Measurements from ENCODE around the gene POLE. TPM values are rescaled to one million over a fixed set of nuclear protein-coding genes. Genes with fewer than 3 reads are reported as not detected.

The POLE gene
- total and polyA plus RNA-seq, 2 experiments from 2014 or later, result 26.6 to 34.2 TPM

DNA sequence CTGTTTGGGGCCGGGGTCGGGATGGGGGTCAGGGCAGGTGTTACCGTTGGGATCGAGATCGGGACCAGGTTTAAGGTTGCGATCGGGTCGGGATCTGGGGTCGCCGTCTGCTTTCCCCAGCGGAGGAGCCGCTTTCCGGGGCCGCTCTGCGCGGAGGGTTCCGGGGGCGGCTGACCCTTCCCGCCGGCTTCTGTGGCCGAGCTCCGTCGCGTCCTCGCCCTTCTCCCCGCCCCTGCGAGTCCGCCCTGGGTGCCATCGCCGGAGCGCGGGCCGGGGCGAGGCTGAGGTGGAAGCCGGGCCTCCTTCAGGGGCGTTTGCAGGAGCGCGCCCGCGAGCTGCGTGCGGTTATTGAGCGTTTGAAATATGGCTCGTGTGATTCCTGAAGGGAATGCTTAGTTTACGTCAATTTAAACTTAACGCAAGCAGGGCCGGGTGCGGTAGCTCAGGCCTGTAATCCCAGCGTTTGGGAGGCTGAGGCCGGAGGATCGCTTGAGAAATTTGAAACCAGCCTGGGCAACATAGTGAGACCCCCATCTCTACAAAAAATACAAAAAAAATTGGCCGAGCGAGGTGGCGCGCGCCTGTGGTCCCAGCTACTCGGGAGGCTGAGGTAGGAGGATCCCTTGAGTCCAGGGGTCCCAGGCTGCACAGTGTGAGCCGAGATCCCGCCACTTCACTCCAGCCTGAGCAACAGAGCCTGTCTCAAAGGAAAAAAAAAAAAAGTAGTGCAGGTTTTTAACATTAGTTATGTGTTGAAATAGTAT is 24.1 kb upstream of the POLE start:
- H3K79me2 ChIP-seq, result peaks cover 40% of the 10 kb centered on the region
- H3K36me3 ChIP-seq (replicated peaks; ENCODE audit: insufficient read depth, low read depth), result no peaks in the 10 kb centered on the region
- no peaks in the 10 kb centered on the region for H3K9me2 ChIP-seq (replicated peaks; ENCODE audit: insufficient read depth)
- no peaks in the 10 kb centered on the region for H4K20me1 ChIP-seq (ENCODE audit: insufficient read depth, poor library complexity, severe bottlenecking)
- H3K27ac ChIP-seq, result peak overlapping the region; percentile 60
- no peaks in the 10 kb centered on the region for H3K9me3 ChIP-seq (ENCODE audit: low read depth)
- peak overlapping the region; percentile 92 for H3K4me2 ChIP-seq
- peak overlapping the region; percentile 72 for H3K4me3 ChIP-seq
- H2AFZ ChIP-seq, result peak overlapping the region; percentile 82
- no peaks in the 10 kb centered on the region for H3K27me3 ChIP-seq
- H3K4me1 ChIP-seq (ENCODE audit: insufficient read depth), result no peaks in the 10 kb centered on the region
- 11% methylated on average over 51 of the region's 59 CpGs for WGBS (ENCODE audit: low lambda C conversion rate, missing lambda C conversion rate)
- TF ChIP-seq EZH2phosphoT487 (IDR thresholded peaks at IDR 0.05; ENCODE audit: low read depth, severe bottlenecking, unreplicated experiment), result no peak
- no peak for TF ChIP-seq EZH2 (IDR thresholded peaks at IDR 0.05; ENCODE audit: borderline replicate concordance)
- TF ChIP-seq, protein P1, sequence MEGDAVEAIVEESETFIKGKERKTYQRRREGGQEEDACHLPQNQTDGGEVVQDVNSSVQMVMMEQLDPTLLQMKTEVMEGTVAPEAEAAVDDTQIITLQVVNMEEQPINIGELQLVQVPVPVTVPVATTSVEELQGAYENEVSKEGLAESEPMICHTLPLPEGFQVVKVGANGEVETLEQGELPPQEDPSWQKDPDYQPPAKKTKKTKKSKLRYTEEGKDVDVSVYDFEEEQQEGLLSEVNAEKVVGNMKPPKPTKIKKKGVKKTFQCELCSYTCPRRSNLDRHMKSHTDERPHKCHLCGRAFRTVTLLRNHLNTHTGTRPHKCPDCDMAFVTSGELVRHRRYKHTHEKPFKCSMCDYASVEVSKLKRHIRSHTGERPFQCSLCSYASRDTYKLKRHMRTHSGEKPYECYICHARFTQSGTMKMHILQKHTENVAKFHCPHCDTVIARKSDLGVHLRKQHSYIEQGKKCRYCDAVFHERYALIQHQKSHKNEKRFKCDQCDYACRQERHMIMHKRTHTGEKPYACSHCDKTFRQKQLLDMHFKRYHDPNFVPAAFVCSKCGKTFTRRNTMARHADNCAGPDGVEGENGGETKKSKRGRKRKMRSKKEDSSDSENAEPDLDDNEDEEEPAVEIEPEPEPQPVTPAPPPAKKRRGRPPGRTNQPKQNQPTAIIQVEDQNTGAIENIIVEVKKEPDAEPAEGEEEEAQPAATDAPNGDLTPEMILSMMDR (IDR thresholded peaks at IDR 0.05; ENCODE audit: poor library complexity), result no peak
- DNase-seq (ENCODE audit: low spot score), result peak; percentile 56

DNA sequence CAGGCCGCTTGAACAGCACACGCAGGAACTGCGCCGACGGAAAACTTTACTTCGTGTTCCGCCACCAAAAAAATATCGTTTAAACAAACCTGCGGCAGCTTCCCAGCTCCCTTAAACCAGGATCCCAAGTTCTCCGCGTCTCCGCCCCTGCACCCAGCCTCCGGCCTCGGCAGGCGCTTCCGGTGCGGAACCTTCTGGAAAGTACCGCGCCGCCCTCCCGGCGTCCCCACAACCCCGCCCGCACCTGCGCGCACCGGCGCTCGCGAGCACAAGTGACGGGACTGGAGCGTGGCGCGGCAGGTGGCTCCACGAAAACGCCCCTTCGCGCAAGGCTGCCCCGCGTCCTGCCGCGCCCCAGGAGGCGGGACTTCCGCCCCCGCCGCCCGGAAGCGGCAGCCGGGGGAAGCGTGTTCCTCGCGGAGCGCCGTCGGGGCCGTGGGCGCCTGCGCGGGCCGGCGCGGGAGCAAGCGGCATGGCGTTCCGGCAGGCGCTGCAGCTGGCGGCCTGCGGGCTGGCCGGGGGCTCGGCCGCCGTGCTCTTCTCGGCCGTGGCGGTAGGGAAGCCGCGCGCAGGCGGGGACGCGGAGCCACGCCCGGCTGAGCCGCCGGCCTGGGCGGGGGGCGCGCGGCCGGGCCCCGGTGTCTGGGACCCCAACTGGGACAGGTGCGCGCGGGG is 23.4 kb upstream of the POLE start, which contains the start of gene PGAM5:
Gene PGAM5, plus strand, starts transcription at position 438 of the 675 bp plus-strand sequence. Its CDS starts 35 bp downstream, at position 473.
- Histone ChIP-seq H2AFZ (peak within 1 kb of the TSS; percentile 94), H3K9me3 (ENCODE audit: low read depth) (no peaks in the 10 kb centered on the region), H3K4me1 (ENCODE audit: insufficient read depth) (no peaks in the 10 kb centered on the region), H3K9me2 (replicated peaks; ENCODE audit: insufficient read depth) (no peaks in the 10 kb centered on the region), H3K4me3 (peak within 1 kb of the TSS; percentile 78), H4K20me1 (ENCODE audit: insufficient read depth, poor library complexity, severe bottlenecking) (no peaks in the 10 kb centered on the region), H3K79me2 (peaks cover 40% of the 10 kb centered on the region), H3K4me2 (peak within 1 kb of the TSS; percentile 94), H3K27me3 (no peaks in the 10 kb centered on the region), H3K36me3 (replicated peaks; ENCODE audit: insufficient read depth, low read depth) (no peaks in the 10 kb centered on the region), H3K27ac (peak within 1 kb of the TSS; percentile 85)
- WGBS (ENCODE audit: low lambda C conversion rate, missing lambda C conversion rate), result under 1% methylated on average over 63 of the region's 94 CpGs
- DNase-seq (ENCODE audit: low spot score), result peak; percentile 94
- TF ChIP-seq, protein P1 (IDR thresholded peaks at IDR 0.05; ENCODE audit: poor library complexity), result no peak
- TF ChIP-seq EZH2phosphoT487 (IDR thresholded peaks at IDR 0.05; ENCODE audit: low read depth, severe bottlenecking, unreplicated experiment), result no peak
- TF ChIP-seq EZH2 (IDR thresholded peaks at IDR 0.05; ENCODE audit: borderline replicate concordance), result no peak

DNA sequence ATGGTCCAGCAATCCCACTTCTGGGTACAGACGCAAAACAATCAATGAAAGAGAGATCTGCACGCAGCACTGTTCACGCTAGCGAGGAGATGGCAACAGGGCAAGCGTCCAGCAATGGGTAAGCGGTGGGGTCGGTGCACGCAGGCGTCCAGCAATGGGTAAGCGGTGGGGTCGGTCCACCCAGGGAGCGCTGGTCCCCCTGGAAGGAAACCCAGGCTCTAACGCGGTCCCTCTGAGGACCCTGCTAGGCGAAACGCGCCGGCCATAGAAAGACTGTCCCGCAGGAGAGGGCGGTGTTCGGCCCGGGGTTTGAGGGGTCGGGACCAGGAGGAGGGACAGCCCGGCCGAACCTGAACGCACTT is 22.9 kb upstream of the POLE start:
- DNase-seq (ENCODE audit: low spot score), result no peak
- Histone ChIP-seq H3K4me1 (ENCODE audit: insufficient read depth) (no peaks in the 10 kb centered on the region), H3K9me2 (replicated peaks; ENCODE audit: insufficient read depth) (no peaks in the 10 kb centered on the region), H3K4me2 (peak overlapping the region; percentile 94), H3K27me3 (no peaks in the 10 kb centered on the region), H3K27ac (peak overlapping the region; percentile 85), H3K4me3 (peak overlapping the region; percentile 78), H4K20me1 (ENCODE audit: insufficient read depth, poor library complexity, severe bottlenecking) (no peaks in the 10 kb centered on the region), H3K79me2 (peaks cover 40% of the 10 kb centered on the region), H3K36me3 (replicated peaks; ENCODE audit: insufficient read depth, low read depth) (no peaks in the 10 kb centered on the region), H3K9me3 (ENCODE audit: low read depth) (no peaks in the 10 kb centered on the region), H2AFZ (peak overlapping the region; percentile 94)
- WGBS (ENCODE audit: low lambda C conversion rate, missing lambda C conversion rate), result 1% methylated on average over 25 of the region's 26 CpGs
- TF ChIP-seq, protein P1 (IDR thresholded peaks at IDR 0.05; ENCODE audit: poor library complexity), result no peak
- no peak for TF ChIP-seq EZH2phosphoT487 (IDR thresholded peaks at IDR 0.05; ENCODE audit: low read depth, severe bottlenecking, unreplicated experiment)
- TF ChIP-seq EZH2 (IDR thresholded peaks at IDR 0.05; ENCODE audit: borderline replicate concordance), result no peak

All from hepatocyte (in vitro differentiated cells).